Neural cell (in vitro differentiated cells): ENCODE measurements around the gene SEPTIN5. TPM values are rescaled to one million over a fixed set of nuclear protein-coding genes. Genes with fewer than 3 reads are reported as not detected.

Source experiments
- H2AFZ ChIP-seq: fragments of 200-600, 300-800 bp; sonication (generic), shearing (Covaris generic); 2 replicates; pipeline ENCODE4 v1.6.0; 2014; ENCODE audit warnings: low read depth, mild to moderate bottlenecking, antibody characterized with exemption, low read length, moderate library complexity
- H3F3A ChIP-seq: fragments of 200-600 bp; shearing (Covaris generic); 2 replicates; pipeline ENCODE4 v1.6.1; 2016; ENCODE audit warnings: mild to moderate bottlenecking, moderate library complexity, mixed read lengths, antibody characterized with exemption, low read length; ENCODE audit not compliant: insufficient read depth, poor library complexity, severe bottlenecking
- H3K27ac ChIP-seq: fragments of 200-600, 300-800 bp; sonication (generic), shearing (Covaris generic); 2 replicates; pipeline ENCODE4 v1.5.1; 2014; ENCODE audit warnings: mild to moderate bottlenecking, low read length, moderate library complexity
- H3K27me3 ChIP-seq: fragments of 300-800, 200-600 bp; sonication (generic), shearing (Covaris generic); 2 replicates; pipeline ENCODE4 v1.6.0; 2014; ENCODE audit warnings: mild to moderate bottlenecking, low read depth, low read length, moderate library complexity; ENCODE audit not compliant: insufficient read depth
- H3K36me3 ChIP-seq: fragments of 300-800, 200-600 bp; sonication (generic), shearing (Covaris generic); 2 replicates; pipeline ENCODE4 v1.5.1; 2014; ENCODE audit warnings: mild to moderate bottlenecking, antibody characterized with exemption, low read length, moderate library complexity; ENCODE audit not compliant: insufficient read depth
- H3K4me2 ChIP-seq: fragments of 300-800, 200-600 bp; sonication (generic), shearing (Covaris generic); 2 replicates; pipeline ENCODE4 v1.6.0; 2014; ENCODE audit warnings: mild to moderate bottlenecking, low read length
- H3K4me3 ChIP-seq: fragments of 300-800, 200-600 bp; sonication (generic), shearing (Covaris generic); 2 replicates; pipeline ENCODE4 v1.5.1; 2014; ENCODE audit warnings: mild to moderate bottlenecking, low read length, moderate library complexity
- H3K79me2 ChIP-seq: fragments of 200-600 bp; shearing (Covaris generic); replicated peaks from 2 replicates; pipeline ENCODE4 v1.6.0; 2014; ENCODE audit warnings: mild to moderate bottlenecking, low read length, moderate library complexity; ENCODE audit not compliant: insufficient read depth
- H3K9ac ChIP-seq: fragments of 300-800, 200-600 bp; sonication (generic), shearing (Covaris generic); 2 replicates; pipeline ENCODE4 v1.6.1; 2016; ENCODE audit warnings: mild to moderate bottlenecking, low read length, mixed read lengths
- H3K9me2 ChIP-seq: fragments of 200-600 bp; shearing (Covaris generic); 2 replicates; pipeline ENCODE4 v1.6.1; 2016; ENCODE audit warnings: mild to moderate bottlenecking, low read length, mixed read lengths; ENCODE audit not compliant: insufficient read depth
- H3K9me3 ChIP-seq: fragments of 200-600, 300-800 bp; sonication (generic), shearing (Covaris generic); 2 replicates; pipeline ENCODE4 v1.6.1; 2016; ENCODE audit warnings: mild to moderate bottlenecking, mixed run types, low read length, moderate library complexity, mixed read lengths
- H4K20me1 ChIP-seq: fragments of 200-600 bp; shearing (Covaris generic); 2 replicates; pipeline ENCODE4 v1.6.1; 2016; ENCODE audit warnings: mild to moderate bottlenecking, mixed run types; ENCODE audit not compliant: insufficient read depth
- CTCF ChIP-seq: fragments of 450-650 bp; IDR thresholded peaks from 2 replicates; pipeline ENCODE4 v1.5.1; 2014; ENCODE audit warnings: antibody characterized with exemption, mild to moderate bottlenecking, moderate library complexity; ENCODE audit not compliant: poor library complexity, severe bottlenecking
- EP300 ChIP-seq: fragments of 450-650 bp; conservative IDR thresholded peaks from 2 replicates; pipeline ENCODE4 v1.6.1; 2014; ENCODE audit warnings: antibody characterized with exemption, mild to moderate bottlenecking, moderate library complexity; ENCODE audit not compliant: poor library complexity, severe bottlenecking
- EZH2 ChIP-seq: fragments of 200-600, 300-800 bp; shearing (Covaris generic), sonication (generic); IDR thresholded peaks from 2 replicates; pipeline ENCODE4 v1.6.1; 2014; ENCODE audit warnings: antibody characterized with exemption, low read length, borderline replicate concordance, mild to moderate bottlenecking; ENCODE audit not compliant: insufficient read depth, poor library complexity, severe bottlenecking
- MXI1 ChIP-seq: fragments of 450-650 bp; conservative IDR thresholded peaks from 2 replicates; pipeline ENCODE4 v1.6.1; 2014; ENCODE audit warnings: antibody characterized with exemption, mild to moderate bottlenecking; ENCODE audit not compliant: poor library complexity, severe bottlenecking
- POLR2AphosphoS5 ChIP-seq: IDR thresholded peaks from 2 replicates; pipeline ENCODE4 v1.6.1; 2012
- RAD21 ChIP-seq: fragments of 450-650 bp; conservative IDR thresholded peaks from 2 replicates; pipeline ENCODE4 v1.6.1; 2014; ENCODE audit warnings: antibody characterized with exemption, mild to moderate bottlenecking, moderate library complexity
- REST ChIP-seq: IDR thresholded peaks from 2 replicates; pipeline ENCODE4 v1.6.1; 2012; ENCODE audit warnings: borderline replicate concordance
- SMC3 ChIP-seq: fragments of 450-650 bp; conservative IDR thresholded peaks from 2 replicates; pipeline ENCODE4 v1.6.1; 2014; ENCODE audit warnings: antibody characterized with exemption, mild to moderate bottlenecking, moderate library complexity; ENCODE audit not compliant: poor library complexity
- TAF1 ChIP-seq: IDR thresholded peaks from 2 replicates; pipeline ENCODE4 v1.6.1; 2012; ENCODE audit warnings: low read depth
- polyA plus RNA-seq: library from polyadenylated mRNA; depleted of rRNA; stranded (reverse); fragments of >200 nt; gene quantifications from 2 replicates; pipeline ENCODE4 v1.2.3, GENCODE V29; 2014

SEPTIN5 gene
- polyA plus RNA-seq, 1 donor from 2014 or later = 166 TPM

GRCh38 chr22:19719050-19719482, 4.8 kb downstream of the SEPTIN5 start:
- H3K36me3 ChIP-seq = peaks cover 14% of the 10 kb centered on the region
- H3K27me3 ChIP-seq = peaks cover 62% of the 10 kb centered on the region

GRCh38 chr22:19719488-19720021, 5.3 kb downstream of the SEPTIN5 start:
- no peaks in the 10 kb centered on the region for H3F3A ChIP-seq
- H3K36me3 ChIP-seq = peaks cover 14% of the 10 kb centered on the region
- peaks cover 50% of the 10 kb centered on the region for H4K20me1 ChIP-seq
- H3K9ac ChIP-seq = no peak overlapping the region
- H3K9me3 ChIP-seq = no peaks in the 10 kb centered on the region
- no peak overlapping the region for H2AFZ ChIP-seq
- TF ChIP-seq EZH2 (no peak), MXI1 (no peak), EP300 (no peak), RAD21 (no peak), TAF1 (no peak), CTCF (no peak), REST (no peak), SMC3 (no peak), POLR2AphosphoS5 (no peak)
- H3K27me3 ChIP-seq = peaks cover 66% of the 10 kb centered on the region
- peaks cover 8% of the 10 kb centered on the region for H3K79me2 ChIP-seq
- H3K9me2 ChIP-seq = no peaks in the 10 kb centered on the region
- no peak overlapping the region for H3K4me3 ChIP-seq
- H3K27ac ChIP-seq = no peak overlapping the region
- no peak overlapping the region for H3K4me2 ChIP-seq

More at GRCh38 chr22:19719050-19719482, 4.8 kb downstream of the SEPTIN5 start:
- Histone ChIP-seq H2AFZ (no peak overlapping the region), H3K4me2 (no peak overlapping the region), H3K27ac (no peak overlapping the region), H3F3A (no peaks in the 10 kb centered on the region), H3K9me3 (no peaks in the 10 kb centered on the region), H3K9ac (no peak overlapping the region), H4K20me1 (peaks cover 50% of the 10 kb centered on the region), H3K9me2 (no peaks in the 10 kb centered on the region), H3K4me3 (peak overlapping the region; percentile 99), H3K79me2 (peaks cover 8% of the 10 kb centered on the region)
- TF ChIP-seq EP300 (no peak), EZH2 (no peak), CTCF (no peak), POLR2AphosphoS5 (no peak), MXI1 (no peak)
